H1 (cell line): ENCODE results near the gene SGMS1. TPM values are rescaled to one million over a fixed set of nuclear protein-coding genes. Genes with fewer than 3 reads are reported as not detected.

Experiments used
- CTCF ChIA-PET: fragments of 300-600 bp; sonication (Branson Sonifier 250); formaldehyde crosslinking; loops from one replicate; lab custom pipeline; 2021; ENCODE audit not compliant: partially characterized antibody; lab: Charles Lee
- POLR2A ChIA-PET: fragments of 300-600 bp; sonication (Branson Sonifier 250); formaldehyde crosslinking; loops from one replicate; lab custom pipeline; 2021; ENCODE audit warnings: inconsistent platforms; ENCODE audit not compliant: partially characterized antibody; lab: Charles Lee
- DNase-seq, 2 experiments: peaks; one replicate each; pipeline versions ENCODE4 v3.0.0 to v3.0.0-alpha.2; 2010 to 2022; ENCODE audit warnings: low spot score in 2 of 2, low read depth in 1 of 2, mixed read lengths in 1 of 2
- FAIRE-seq: peaks from 2 replicates; lab custom pipeline; 2011; peaks lifted over from hg19 to GRCh38; lab: Jason Lieb, UNC
- H2AFZ ChIP-seq: 2 replicates; pipeline ENCODE4 v1.8.1; 2012; ENCODE audit warnings: low read length, inconsistent platforms
- H2AK5ac ChIP-seq: 2 replicates; pipeline ENCODE4 v1.6.1; 2013; ENCODE audit warnings: low read depth, low read length
- H2BK120ac ChIP-seq: replicated peaks from 2 replicates; pipeline ENCODE3; 2013; ENCODE audit warnings: low read depth, low read length, inconsistent platforms
- H2BK12ac ChIP-seq: 2 replicates; pipeline ENCODE4 v1.6.1; 2013; ENCODE audit warnings: low read depth, low read length
- H2BK15ac ChIP-seq: 2 replicates; pipeline ENCODE4 v1.6.1; 2013; ENCODE audit warnings: low read length
- H2BK20ac ChIP-seq: 2 replicates; pipeline ENCODE4 v1.6.1; 2013; ENCODE audit warnings: low read length
- H2BK5ac ChIP-seq: 2 replicates; pipeline ENCODE4 v1.6.1; 2013; ENCODE audit warnings: low read depth, low read length
- H3K14ac ChIP-seq: 2 replicates; pipeline ENCODE4 v1.6.1; 2013; ENCODE audit warnings: inconsistent platforms; ENCODE audit not compliant: insufficient read length
- H3K18ac ChIP-seq: 2 replicates; pipeline ENCODE4 v1.6.1; 2013; ENCODE audit warnings: low read length; ENCODE audit errors: extremely low read depth
- H3K23ac ChIP-seq: 2 replicates; pipeline ENCODE4 v1.6.1; 2013; ENCODE audit warnings: inconsistent platforms; ENCODE audit not compliant: insufficient read length
- H3K23me2 ChIP-seq: 2 replicates; pipeline ENCODE4 v1.6.1; 2013; ENCODE audit warnings: low read depth, low read length
- H3K27ac ChIP-seq: 2 replicates; pipeline ENCODE4 v1.6.1; 2011; ENCODE audit warnings: low read depth, low read length, inconsistent platforms
- H3K27me3 ChIP-seq, 4 experiments: replicated peaks in 1 of 4; 1 replicate in 1 of 4; 2 replicates in 3 of 4; pipeline versions ENCODE4 v1.6.1 to v1.8.1; 2011 to 2013; ENCODE audit warnings: low read length in 3 of 4, mild to moderate bottlenecking in 3 of 4, inconsistent platforms in 2 of 4, mixed read lengths in 2 of 4, moderate library complexity in 1 of 4; ENCODE audit not compliant: control insufficient read depth in 3 of 4, insufficient read depth in 3 of 4; ENCODE audit errors: extremely low read depth in 1 of 4
- H3K36me3 ChIP-seq, 4 experiments: 2 replicates each; pipeline versions ENCODE4 v1.6.1 to v1.8.1; 2011 to 2013; ENCODE audit warnings: mild to moderate bottlenecking in 4 of 4, low read length in 3 of 4, moderate library complexity in 2 of 4, control low read depth in 1 of 4, inconsistent platforms in 1 of 4; ENCODE audit not compliant: insufficient read depth in 4 of 4, control insufficient read depth in 2 of 4
- H3K4ac ChIP-seq: replicated peaks from 2 replicates; pipeline ENCODE3; 2013; ENCODE audit warnings: low read length, low read depth, mixed read lengths, inconsistent platforms; ENCODE audit not compliant: insufficient read length
- H3K4me1 ChIP-seq, 4 experiments: replicated peaks in 1 of 4; 1 replicate in 1 of 4; 2 replicates in 3 of 4; pipeline versions ENCODE4 v1.6.1 to v1.8.1; 2011 to 2013; ENCODE audit warnings: low read length in 3 of 4, inconsistent platforms in 2 of 4, mixed read lengths in 1 of 4; ENCODE audit not compliant: insufficient read depth in 4 of 4, control insufficient read depth in 3 of 4
- H3K4me2 ChIP-seq, 2 experiments: 2 replicates each; pipeline versions ENCODE4 v1.6.1 to v1.8.1; 2011 to 2013; ENCODE audit warnings: low read depth in 2 of 2, low read length in 2 of 2, control low read depth in 1 of 2, inconsistent platforms in 1 of 2, mild to moderate bottlenecking in 1 of 2; ENCODE audit not compliant: insufficient read depth in 1 of 2
- H3K4me3 ChIP-seq, 4 experiments: fragments of 200-600, 300-600 bp in 1 of 4; sonication (generic), shearing (Covaris generic), sonication (Bioruptor Twin) in 1 of 4; 2 replicates each; pipeline versions ENCODE4 v1.5.1 to v1.8.1; 2011 to 2016; ENCODE audit warnings: low read length in 4 of 4, low read depth in 3 of 4, control low read depth in 2 of 4, inconsistent platforms in 2 of 4, mild to moderate bottlenecking in 2 of 4, mixed read lengths in 1 of 4, moderate library complexity in 1 of 4; ENCODE audit not compliant: insufficient read depth in 2 of 4; ENCODE audit errors: extremely low read depth in 1 of 4
- H3K56ac ChIP-seq: replicated peaks from 2 replicates; pipeline ENCODE3; 2013; ENCODE audit warnings: low read depth, mild to moderate bottlenecking, mixed read lengths, low read length, inconsistent platforms; ENCODE audit not compliant: insufficient read length
- H3K79me1 ChIP-seq: 2 replicates; pipeline ENCODE4 v1.6.1; 2013; ENCODE audit warnings: low read depth, low read length, control low read depth
- H3K79me2 ChIP-seq, 2 experiments: 2 replicates each; pipeline versions ENCODE4 v1.6.1 to v1.8.1; 2012 to 2013; ENCODE audit warnings: low read length in 2 of 2, mild to moderate bottlenecking in 2 of 2, inconsistent platforms in 1 of 2; ENCODE audit not compliant: insufficient read depth in 2 of 2, control insufficient read depth in 1 of 2
- H3K9ac ChIP-seq, 4 experiments: replicated peaks in 1 of 4; 1 replicate in 1 of 4; 2 replicates in 3 of 4; pipeline versions ENCODE4 v1.6.1 to v1.8.1; 2011 to 2013; ENCODE audit warnings: low read depth in 3 of 4, low read length in 3 of 4, control low read depth in 2 of 4, mild to moderate bottlenecking in 2 of 4, moderate library complexity in 2 of 4, inconsistent platforms in 1 of 4; ENCODE audit errors: extremely low read depth in 1 of 4
- H3K9me3 ChIP-seq, 2 experiments: 2 replicates each; pipeline versions ENCODE4 v1.6.1 to v1.8.1; 2012 to 2013; ENCODE audit warnings: mild to moderate bottlenecking in 2 of 2, moderate library complexity in 2 of 2, control low read depth in 1 of 2, inconsistent platforms in 1 of 2, low read depth in 1 of 2, low read length in 1 of 2, mixed read lengths in 1 of 2; ENCODE audit not compliant: insufficient read depth in 2 of 2
- H4K20me1 ChIP-seq, 2 experiments: replicated peaks in 1 of 2; 2 replicates each; pipeline versions ENCODE3 to v1.8.1; 2011 to 2013; ENCODE audit warnings: inconsistent platforms in 2 of 2, low read length in 2 of 2, mild to moderate bottlenecking in 1 of 2; ENCODE audit not compliant: insufficient read depth in 2 of 2, control insufficient read depth in 1 of 2
- H4K5ac ChIP-seq: 2 replicates; pipeline ENCODE4 v1.6.1; 2013; ENCODE audit warnings: low read length, low read depth, mixed read lengths, inconsistent platforms; ENCODE audit not compliant: insufficient read length
- H4K8ac ChIP-seq: 2 replicates; pipeline ENCODE4 v1.8.0; 2013; ENCODE audit warnings: mild to moderate bottlenecking, moderate library complexity, low read length, inconsistent platforms; ENCODE audit not compliant: insufficient read depth; ENCODE audit errors: extremely low read depth
- H4K91ac ChIP-seq: replicated peaks from 2 replicates; pipeline ENCODE3; 2013; ENCODE audit warnings: low read length, mixed read lengths, inconsistent platforms; ENCODE audit not compliant: insufficient read length
- NANOG ChIP-seq: IDR thresholded peaks from 2 replicates; pipeline ENCODE4 v1.6.1; 2011; ENCODE audit warnings: low read length, low read depth, mild to moderate bottlenecking, inconsistent platforms; ENCODE audit not compliant: insufficient read depth, poor library complexity, severe bottlenecking
- WGBS, 2 experiments: shearing (Covaris generic) in 1 of 2; methylation state at CpG; one replicate each; pipeline versions ENCODE4 v1.1.6 to v1.1.7; 2013 to 2015; ENCODE audit warnings: low lambda C conversion rate in 2 of 2, mixed read lengths in 2 of 2, inconsistent platforms in 1 of 2, low coverage in 1 of 2, missing lambda C conversion rate in 1 of 2; ENCODE audit not compliant: insufficient replicate concordance in 2 of 2, insufficient coverage in 1 of 2, insufficient read length in 1 of 2; ENCODE audit errors: extremely low coverage in 1 of 2, missing lambda C conversion rate in 1 of 2; 5-methylcytosine and 5-hydroxymethylcytosine counted together
- polyA plus RNA-seq, 7 experiments: library from polyadenylated mRNA; depleted of rRNA in 3 of 7; stranded (reverse) in 5 of 7; unstranded in 2 of 7; fragments of >200 nt in 5 of 7; fragments of 200-250 nt in 2 of 7; gene quantifications; 1 replicate in 5 of 7; 2 replicates in 1 of 7; 4 replicates in 1 of 7; pipeline versions ENCODE4 v1.2.1 to v1.2.3, GENCODE V29; 2011 to 2013; ENCODE audit warnings: missing spikeins in 2 of 7, mixed read lengths in 2 of 7
- total RNA-seq: library from RNA; stranded (reverse); fragmentation: NEBNext Ultra II Directional; extraction: Animal tissue kit (Norgen Biotek cat#: 25700); gene quantifications from 2 replicates; pipeline ENCODE4 v1.2.1, GENCODE V29; 2021

Gene SGMS1
- total and polyA plus RNA-seq, 2 of the 8 experiments (the other 6 are each of a cell fraction or from before 2014, with no cell fraction given): 6.0 to 15.6 TPM

GRCh38 chr10:50332108-50332842, 291.5 kb downstream of the SGMS1 start:
- POLR2A ChIA-PET: interaction anchor here (0.7 kb wide), 1 partner anchor 1943 kb away, joined by 4 read pairs; no protein-coding TSS in a partner anchor

More at GRCh38 chr10:50332108-50332842, 291.5 kb downstream of the SGMS1 start:
- Histone ChIP-seq H2BK20ac (no peak overlapping the region), H3K18ac (no peak overlapping the region), H4K5ac (no peak overlapping the region), H4K20me1 (no peaks in the 10 kb centered on the region), H3K4me1 (no peaks in the 10 kb centered on the region), H3K4ac (no peak overlapping the region), H2BK120ac (no peak overlapping the region), H3K4me3 (no peak overlapping the region), H3K9me3 (no peaks in the 10 kb centered on the region), H4K91ac (no peak overlapping the region), H3K9ac (no peak overlapping the region), H3K79me1 (no peaks in the 10 kb centered on the region), H3K14ac (no peak overlapping the region), H4K8ac (no peak overlapping the region), H2BK12ac (no peak overlapping the region), H2BK15ac (no peak overlapping the region), H3K56ac (no peak overlapping the region), H2AFZ (no peak overlapping the region), H3K27me3 (no peaks in the 10 kb centered on the region), H3K36me3 (no peaks in the 10 kb centered on the region), H3K79me2 (no peaks in the 10 kb centered on the region), H3K23me2 (no peaks in the 10 kb centered on the region; the same call in 1 of the 2 replicates), H3K27ac (no peak overlapping the region), H3K23ac (no peak overlapping the region), H2AK5ac (no peak overlapping the region), H3K4me2 (no peak overlapping the region), H2BK5ac (no peak overlapping the region)
- no peak for TF ChIP-seq NANOG
- WGBS, 2 experiments: 83% methylated on average over 3 of the region's 3 CpGs; no CpG with 5 or more reads in 1 of the 2 experiments
- FAIRE-seq (no peak), DNase-seq (no peak)
- CTCF ChIA-PET: interaction anchor here (1.2 to 1.6 kb wide), 3 partner anchors 17 to 23 kb away, joined by 3 to 6 read pairs (median 3); no protein-coding TSS in a partner anchor
